GM23248 (cell line): ENCODE results near the gene CASKIN1. TPM values are rescaled to one million over a fixed set of nuclear protein-coding genes. Genes with fewer than 3 reads are reported as not detected.

Experiments
- DNase-seq: peaks from one replicate; pipeline ENCODE4 v3.0.0-alpha.2; 2015
- H2AFZ ChIP-seq: fragments of 200-600 bp; sonication (generic); 2 replicates; pipeline ENCODE4 v1.6.1; 2016; ENCODE audit warnings: antibody characterized with exemption
- H3F3A ChIP-seq: fragments of 200-600 bp; sonication (generic); 2 replicates; pipeline ENCODE4 v1.6.1; 2016; ENCODE audit warnings: mild to moderate bottlenecking, antibody characterized with exemption, mixed run types; ENCODE audit not compliant: insufficient read depth
- H3K27ac ChIP-seq: fragments of 200-600 bp; sonication (generic); 2 replicates; pipeline ENCODE4 v1.5.1; 2016; ENCODE audit warnings: mild to moderate bottlenecking
- H3K27me3 ChIP-seq: fragments of 200-600 bp; sonication (generic); replicated peaks from 2 replicates; pipeline ENCODE4 v1.6.1; 2016; ENCODE audit warnings: mild to moderate bottlenecking; ENCODE audit not compliant: insufficient read depth
- H3K36me3 ChIP-seq: fragments of 200-600 bp; sonication (generic); 2 replicates; pipeline ENCODE4 v1.6.1; 2016; ENCODE audit warnings: low read depth, mild to moderate bottlenecking
- H3K4me1 ChIP-seq: fragments of 200-600 bp; sonication (generic); 2 replicates; pipeline ENCODE4 v1.6.1; 2016; ENCODE audit warnings: mild to moderate bottlenecking; ENCODE audit not compliant: insufficient read depth
- H3K4me2 ChIP-seq: fragments of 200-600 bp; sonication (generic); one replicate; pipeline ENCODE4 v1.6.1; 2016; ENCODE audit warnings: mild to moderate bottlenecking; ENCODE audit not compliant: unreplicated experiment
- H3K4me3 ChIP-seq: fragments of 200-600 bp; sonication (generic); 2 replicates; pipeline ENCODE4 v1.5.1; 2016; ENCODE audit warnings: mild to moderate bottlenecking
- H3K79me2 ChIP-seq: fragments of 200-600 bp; sonication (generic); 2 replicates; pipeline ENCODE4 v1.6.1; 2016; ENCODE audit warnings: mild to moderate bottlenecking; ENCODE audit not compliant: insufficient read depth
- H3K9ac ChIP-seq: fragments of 200-600 bp; sonication (generic); 2 replicates; pipeline ENCODE4 v1.6.1; 2016; ENCODE audit warnings: mild to moderate bottlenecking
- H3K9me2 ChIP-seq: fragments of 200-600 bp; sonication (generic); 2 replicates; pipeline ENCODE4 v1.6.1; 2016; ENCODE audit warnings: mixed run types, mild to moderate bottlenecking, moderate library complexity; ENCODE audit not compliant: insufficient read depth
- H3K9me3 ChIP-seq: fragments of 200-600 bp; sonication (generic); one replicate; pipeline ENCODE4 v1.6.1; 2017; ENCODE audit warnings: low read depth
- H4K20me1 ChIP-seq: fragments of 200-600 bp; sonication (generic); 2 replicates; pipeline ENCODE4 v1.6.0; 2016; ENCODE audit not compliant: insufficient read depth
- EZH2 ChIP-seq: fragments of 200-600 bp; sonication (generic); IDR thresholded peaks from 2 replicates; pipeline ENCODE4 v1.6.1; 2018; ENCODE audit warnings: antibody characterized with exemption, mild to moderate bottlenecking; ENCODE audit not compliant: insufficient read depth, poor library complexity, severe bottlenecking
- EZH2phosphoT487 ChIP-seq: fragments of 200-600 bp; sonication (generic); IDR thresholded peaks from 2 replicates; pipeline ENCODE4 v1.6.1; 2018; ENCODE audit warnings: antibody characterized with exemption, moderate library complexity, mild to moderate bottlenecking, low read depth; ENCODE audit not compliant: insufficient read depth
- WGBS, 2 experiments: methylation state at CpG; one replicate each; pipeline ENCODE4 v1.1.6; 2015 to 2017; ENCODE audit warnings: low lambda C conversion rate in 2 of 2, low coverage in 1 of 2; ENCODE audit errors: missing lambda C conversion rate in 2 of 2; 5-methylcytosine and 5-hydroxymethylcytosine counted together
- in situ Hi-C: fragments of 300-500 bp; cut with MboI; formaldehyde crosslinking; loops from 2 replicates; pipeline ENCODE4 v1.15.0; 2020
- polyA plus RNA-seq: library from polyadenylated mRNA; unstranded; fragments of >200 nt; fragmentation: Nextera tagmentation; extraction: Ambion mirVana; gene quantifications from 2 replicates; pipeline ENCODE4 v1.2.1, GENCODE V29; 2016
- total RNA-seq: library from RNA; depleted of rRNA; stranded (reverse); fragments of >200 nt; shearing (Covaris generic); gene quantifications from 2 replicates; pipeline ENCODE4 v1.2.3, GENCODE V29; 2014

The CASKIN1 gene
- total and polyA plus RNA-seq, 2 experiments from 2014 or later: not detected

DNA sequence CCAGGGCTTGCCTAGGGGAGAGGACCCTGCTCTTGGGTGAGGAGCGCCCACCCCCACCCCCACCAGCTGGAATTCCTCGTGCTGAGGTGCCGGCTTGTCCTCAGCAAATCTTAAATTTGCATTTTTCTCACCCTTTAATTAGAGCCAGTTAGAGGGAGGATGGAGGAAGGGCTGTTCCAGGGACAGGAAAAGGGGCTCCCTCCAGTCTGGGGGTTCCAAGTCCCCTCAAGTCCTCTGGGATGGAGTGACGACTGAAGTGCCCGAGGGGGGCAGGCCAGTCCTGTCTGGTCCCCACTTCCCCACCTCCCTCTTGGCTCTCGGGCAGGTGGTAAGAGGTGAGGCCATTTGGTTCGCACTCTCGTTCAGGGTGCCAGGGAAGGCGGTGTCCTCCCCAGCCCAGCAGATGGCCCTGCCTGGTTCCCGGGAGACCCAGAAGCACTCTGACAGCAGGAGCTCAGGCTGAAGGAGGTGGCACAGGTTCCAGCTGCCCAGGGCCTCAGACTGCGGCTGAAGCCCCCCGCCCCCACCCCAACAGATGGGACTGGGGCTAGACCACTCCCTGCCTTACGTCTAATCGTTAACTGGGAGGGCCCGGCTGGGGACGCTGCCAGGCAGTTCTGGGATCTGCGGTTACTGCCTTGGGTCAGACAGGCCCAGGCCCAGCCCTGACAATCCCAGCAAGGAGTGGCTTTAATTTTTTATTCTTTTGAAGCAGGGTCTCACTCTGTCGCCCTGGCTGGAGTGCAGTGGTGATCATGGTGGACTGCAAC is 45.8 kb downstream of the CASKIN1 start:
- Histone ChIP-seq H4K20me1 (peaks cover 25% of the 10 kb centered on the region; the same call in 1 of the 2 replicates), H3K4me2 (no peak overlapping the region), H3K27me3 (no peaks in the 10 kb centered on the region), H2AFZ (no peak overlapping the region), H3K9me2 (no peaks in the 10 kb centered on the region), H3K9me3 (no peaks in the 10 kb centered on the region), H3K36me3 (peaks cover 8% of the 10 kb centered on the region; the same call in 1 of the 2 replicates), H3K79me2 (peaks cover 43% of the 10 kb centered on the region), H3K4me1 (peaks cover 20% of the 10 kb centered on the region), H3K27ac (no peak overlapping the region), H3F3A (peaks cover 48% of the 10 kb centered on the region), H3K4me3 (no peak overlapping the region), H3K9ac (no peak overlapping the region)
- in situ Hi-C loops: no loop called here
- no peak for DNase-seq
- TF ChIP-seq EZH2: no peak
- no peak for TF ChIP-seq EZH2phosphoT487
- WGBS, 2 experiments: 48 to 59% methylated on average over 17 to 18 of the region's 18 CpGs

DNA sequence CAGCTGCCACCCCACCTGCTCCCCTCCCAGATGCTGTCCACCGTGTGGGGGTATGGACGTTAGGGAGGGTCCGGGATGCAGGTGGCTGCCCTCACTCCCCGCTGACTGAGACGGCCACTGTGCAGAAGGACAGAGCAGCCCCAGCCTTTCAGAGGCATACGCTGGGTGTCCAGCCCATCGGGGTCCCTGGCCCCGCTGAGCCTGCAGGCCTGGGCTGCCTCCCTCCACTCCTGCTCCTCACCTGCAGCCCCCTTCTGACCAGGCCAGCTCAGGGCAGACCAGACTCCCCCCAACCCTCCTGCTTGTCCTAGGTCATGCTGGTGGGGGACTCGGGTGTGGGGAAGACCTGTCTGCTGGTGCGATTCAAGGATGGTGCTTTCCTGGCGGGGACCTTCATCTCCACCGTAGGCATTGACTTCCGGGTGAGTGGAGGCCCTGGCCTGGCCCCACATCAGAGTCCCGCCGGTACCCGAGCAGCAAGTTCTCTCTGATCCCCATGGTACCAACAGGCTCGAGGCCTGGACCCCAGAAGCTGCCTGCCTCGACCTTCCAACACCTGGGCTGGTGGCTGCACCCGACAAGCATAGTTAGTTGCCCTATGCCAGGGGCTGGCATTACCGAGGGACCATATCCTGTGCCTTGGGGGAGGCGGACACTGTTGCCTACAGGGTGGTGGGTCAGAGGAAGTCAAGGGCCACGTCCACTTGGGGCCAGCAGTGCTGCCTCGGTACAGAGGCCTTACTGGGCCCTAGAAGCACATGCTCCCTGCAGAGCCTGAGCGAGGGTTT is 46.6 kb downstream of the CASKIN1 start:
- Histone ChIP-seq H2AFZ (no peak overlapping the region), H3K4me3 (peak overlapping the region; percentile 66; the same call in 1 of the 2 replicates), H3K9me2 (no peaks in the 10 kb centered on the region), H4K20me1 (peaks cover 25% of the 10 kb centered on the region; the same call in 1 of the 2 replicates), H3K27ac (no peak overlapping the region), H3K4me1 (peaks cover 20% of the 10 kb centered on the region), H3K27me3 (no peaks in the 10 kb centered on the region), H3K36me3 (peaks cover 8% of the 10 kb centered on the region; the same call in 1 of the 2 replicates), H3K9me3 (no peaks in the 10 kb centered on the region), H3K4me2 (no peak overlapping the region), H3K9ac (no peak overlapping the region; the same call in 1 of the 2 replicates), H3F3A (peaks cover 47% of the 10 kb centered on the region), H3K79me2 (peaks cover 40% of the 10 kb centered on the region)
- in situ Hi-C loops: loop anchor here (10.0 kb wide), 1 partner anchor 125 kb away; the partner anchor contains the start of gene NHERF2
- WGBS, 2 experiments: 65% methylated on average over 24 of the region's 24 CpGs
- no peak for TF ChIP-seq EZH2
- TF ChIP-seq EZH2phosphoT487: no peak
- no peak for DNase-seq

DNA sequence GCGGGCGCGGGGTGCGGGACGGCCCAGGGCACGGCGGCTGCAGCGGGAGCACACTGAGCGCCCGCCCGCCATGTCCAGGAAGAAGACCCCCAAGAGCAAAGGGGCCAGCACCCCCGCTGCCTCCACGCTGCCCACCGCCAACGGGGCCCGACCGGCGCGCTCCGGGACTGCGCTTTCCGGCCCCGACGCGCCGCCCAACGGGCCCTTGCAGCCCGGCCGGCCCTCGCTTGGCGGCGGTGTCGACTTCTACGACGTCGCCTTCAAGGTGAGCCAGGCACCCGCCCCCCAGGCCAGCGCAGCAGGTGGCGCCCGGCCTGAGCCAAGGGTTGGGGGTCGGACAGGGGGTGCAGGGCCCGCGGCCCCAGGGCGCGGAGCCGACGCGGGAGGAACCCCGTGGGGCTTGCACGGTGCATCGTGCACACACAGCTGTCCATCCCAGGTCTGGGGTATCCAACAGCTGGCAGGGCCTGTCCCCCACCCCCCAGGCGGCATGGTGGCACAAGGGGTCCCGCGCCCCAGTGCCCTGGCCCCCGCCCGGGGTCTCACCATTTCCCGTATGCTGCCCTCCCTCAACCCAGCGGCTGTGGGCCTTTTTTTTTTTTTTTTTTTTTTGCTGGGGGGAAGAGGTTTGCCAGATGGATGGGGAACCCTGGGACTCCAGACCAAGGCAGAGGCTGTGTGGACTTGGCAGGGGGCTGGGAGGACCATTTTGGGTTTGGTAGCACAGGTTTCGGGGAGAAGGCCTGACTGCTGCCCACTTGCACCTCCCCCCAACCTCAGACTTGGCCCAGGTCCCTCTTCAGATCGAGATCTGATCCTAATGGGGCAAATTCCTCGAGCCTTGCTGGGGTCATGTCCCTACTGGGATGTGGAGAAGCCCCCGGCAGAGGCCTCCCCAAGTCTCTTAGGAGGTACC is 47.4 kb downstream of the CASKIN1 start:
- peaks cover 39% of the 10 kb centered on the region for H3F3A ChIP-seq
- peaks cover 31% of the 10 kb centered on the region for H3K79me2 ChIP-seq
- no peaks in the 10 kb centered on the region for H3K27me3 ChIP-seq
- H3K9ac ChIP-seq: peak overlapping the region; percentile 48
- H3K4me3 ChIP-seq: peak overlapping the region; percentile 66
- no peak overlapping the region for H2AFZ ChIP-seq
- 4 to 6% methylated on average over 36 to 59 of the region's 62 CpGs for WGBS, 2 experiments
- no peak overlapping the region for H3K27ac ChIP-seq
- H4K20me1 ChIP-seq: peaks cover 22% of the 10 kb centered on the region; the same call in 1 of the 2 replicates
- peaks cover 6% of the 10 kb centered on the region; the same call in 1 of the 2 replicates for H3K36me3 ChIP-seq
- DNase-seq: peak; percentile 61
- no peaks in the 10 kb centered on the region for H3K9me3 ChIP-seq
- peaks cover 20% of the 10 kb centered on the region for H3K4me1 ChIP-seq
- H3K4me2 ChIP-seq: peak overlapping the region; percentile 75
- no peaks in the 10 kb centered on the region for H3K9me2 ChIP-seq
- TF ChIP-seq EZH2phosphoT487 (no peak), EZH2 (no peak)
- in situ Hi-C loops: loop anchor here (10.0 kb wide), 1 partner anchor 124 kb away; the partner anchor contains the start of gene NHERF2
